Loucy (cell line): Measurements from ENCODE around the gene USP31.

Experiments
- EZH2phosphoT487 ChIP-seq: fragments of 200-600 bp; IDR thresholded peaks from 2 replicates; pipeline ENCODE4 v1.6.1; 2018; ENCODE audit warnings: antibody characterized with exemption, mild to moderate bottlenecking, moderate library complexity, borderline replicate concordance
- TF ChIP-seq, protein P1 (sequence below): fragments of 200-600 bp; sonication (generic); conservative IDR thresholded peaks from 2 replicates; pipeline ENCODE4 v1.5.1; 2014; ENCODE audit warnings: mild to moderate bottlenecking, antibody characterized with exemption, low read length

DNA sequence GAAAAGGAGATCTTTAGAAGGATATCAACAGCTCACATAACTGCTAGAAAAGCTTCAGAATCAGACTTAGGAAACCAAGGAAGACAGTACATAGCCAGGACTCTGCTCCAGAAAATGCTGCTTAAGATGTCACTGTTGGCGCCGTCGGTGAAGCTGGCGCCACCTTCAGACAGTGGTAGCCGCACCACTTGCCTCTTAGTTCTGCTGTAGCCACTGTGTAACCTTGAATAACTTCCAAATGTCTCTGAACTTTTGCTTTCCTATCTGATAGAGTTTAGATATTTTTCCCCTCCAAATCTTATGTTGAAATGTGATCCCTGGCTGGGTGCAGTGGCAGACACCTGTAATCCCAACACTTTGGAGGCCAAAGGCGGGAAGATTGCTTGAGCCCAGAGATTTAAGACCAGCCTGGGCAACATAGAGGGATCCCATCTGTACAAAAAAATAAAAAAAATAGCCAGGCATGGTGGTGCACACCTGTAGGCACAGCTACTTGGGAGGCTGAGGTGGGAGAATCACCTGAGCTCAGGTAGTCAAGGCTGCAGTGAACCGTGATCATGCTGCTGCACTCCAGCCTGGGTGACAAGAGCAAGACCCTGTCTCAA lies 6.3 kb upstream of the USP31 start:
- TF ChIP-seq, protein P1, sequence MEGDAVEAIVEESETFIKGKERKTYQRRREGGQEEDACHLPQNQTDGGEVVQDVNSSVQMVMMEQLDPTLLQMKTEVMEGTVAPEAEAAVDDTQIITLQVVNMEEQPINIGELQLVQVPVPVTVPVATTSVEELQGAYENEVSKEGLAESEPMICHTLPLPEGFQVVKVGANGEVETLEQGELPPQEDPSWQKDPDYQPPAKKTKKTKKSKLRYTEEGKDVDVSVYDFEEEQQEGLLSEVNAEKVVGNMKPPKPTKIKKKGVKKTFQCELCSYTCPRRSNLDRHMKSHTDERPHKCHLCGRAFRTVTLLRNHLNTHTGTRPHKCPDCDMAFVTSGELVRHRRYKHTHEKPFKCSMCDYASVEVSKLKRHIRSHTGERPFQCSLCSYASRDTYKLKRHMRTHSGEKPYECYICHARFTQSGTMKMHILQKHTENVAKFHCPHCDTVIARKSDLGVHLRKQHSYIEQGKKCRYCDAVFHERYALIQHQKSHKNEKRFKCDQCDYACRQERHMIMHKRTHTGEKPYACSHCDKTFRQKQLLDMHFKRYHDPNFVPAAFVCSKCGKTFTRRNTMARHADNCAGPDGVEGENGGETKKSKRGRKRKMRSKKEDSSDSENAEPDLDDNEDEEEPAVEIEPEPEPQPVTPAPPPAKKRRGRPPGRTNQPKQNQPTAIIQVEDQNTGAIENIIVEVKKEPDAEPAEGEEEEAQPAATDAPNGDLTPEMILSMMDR: peak; percentile 69
- no peak for TF ChIP-seq EZH2phosphoT487
